ENCODE measurements around the gene GRIK2. TPM values are rescaled to one million over a fixed set of nuclear protein-coding genes. Genes with fewer than 3 reads are reported as not detected.

GRIK2 gene
- total and polyA plus RNA-seq, 2 donors (not counting 3 experiments of a cell fraction or from before 2014, with no cell fraction given): not detected

DNA sequence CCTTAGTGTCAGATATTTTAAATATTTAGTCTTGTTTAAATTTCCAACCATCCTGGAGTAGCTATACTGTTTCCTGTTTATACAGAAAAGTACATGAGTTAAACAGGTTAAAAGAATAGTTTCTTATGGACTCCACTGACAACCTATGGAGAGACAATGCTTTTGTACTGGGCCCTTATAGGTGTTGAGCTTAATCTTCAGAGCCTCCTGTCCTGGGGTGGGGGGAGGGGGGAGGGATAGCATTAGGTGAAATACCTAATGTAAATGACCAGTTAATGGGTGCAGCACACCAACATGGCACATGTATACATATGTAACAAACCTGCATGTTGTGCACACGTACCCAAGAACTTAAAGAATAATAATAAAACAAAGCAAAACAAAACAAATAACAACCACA, 322.9 kb downstream of the GRIK2 start:
- intact Hi-C loops (cut with micrococcal nuclease): no loop called here

More for the DNA sequence above, 322.9 kb downstream of the GRIK2 start:
- Histone ChIP-seq H3K4me2 (ENCODE audit: insufficient read depth, low read length) (no peak overlapping the region), H3K79me2 (ENCODE audit: control insufficient read depth, insufficient read depth, low read length) (no peaks in the 10 kb centered on the region), H3K36me3 (ENCODE audit: control insufficient read depth in 2 of 2, extremely low read depth in 1 of 2, insufficient read depth in 2 of 2, low read length in 2 of 2) (no peaks in the 10 kb centered on the region), H4K20me1 (replicated peaks; ENCODE audit: control insufficient read depth, extremely low read depth, insufficient read depth, low read length) (no peaks in the 10 kb centered on the region), H3K4me1 (ENCODE audit: control insufficient read depth, extremely low read depth, insufficient read depth, low read length) (no peaks in the 10 kb centered on the region), H3K27ac (ENCODE audit: insufficient read depth, low read depth, low read length) (no peak overlapping the region), H3K9me1 (replicated peaks; ENCODE audit: control insufficient read depth, extremely low read depth, insufficient read depth, low read length) (no peaks in the 10 kb centered on the region), H3K4me3 (replicated peaks in 1 of 3; ENCODE audit: insufficient read depth in 1 of 3, low read depth in 1 of 3, low read length in 3 of 3) (no peak overlapping the region), H3K9ac (replicated peaks; ENCODE audit: extremely low read depth, insufficient read depth, low read length) (no peak overlapping the region), H2AFZ (ENCODE audit: low read depth, low read length) (no peak overlapping the region), H3K9me3 (replicated peaks; ENCODE audit: control insufficient read depth, insufficient read depth, low read length) (no peaks in the 10 kb centered on the region), H3K27me3 (ENCODE audit: control insufficient read depth in 2 of 2, insufficient read depth in 2 of 2, low read length in 2 of 2) (no peaks in the 10 kb centered on the region)
- BruUV-seq (replicated peaks): no TSS peak
- FAIRE-seq: no peak
- ChIA-PET POLR2A (no interaction called here), CTCF (interaction anchor here (1.1 kb wide), 1 partner anchor 25 kb away, joined by 4 read pairs; no protein-coding TSS in a partner anchor)
- dilution Hi-C loops (cut with MboI; ENCODE audit: extremely low pct_ligation_motif_present, low sequenced_read_pairs): no loop called here
- TF ChIP-seq POLR2A (IDR thresholded peaks at IDR 0.05; ENCODE audit: low read depth, low read length): no peak
- no peak for TF ChIP-seq EZH2 (IDR thresholded peaks at IDR 0.05; ENCODE audit: borderline replicate concordance, low read depth, low read length, severe bottlenecking)
- TF ChIP-seq MYC (IDR thresholded peaks at IDR 0.05; ENCODE audit: low read depth, low read length): no peak
- TF ChIP-seq, protein P1, sequence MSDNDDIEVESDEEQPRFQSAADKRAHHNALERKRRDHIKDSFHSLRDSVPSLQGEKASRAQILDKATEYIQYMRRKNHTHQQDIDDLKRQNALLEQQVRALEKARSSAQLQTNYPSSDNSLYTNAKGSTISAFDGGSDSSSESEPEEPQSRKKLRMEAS (IDR thresholded peaks at IDR 0.05; ENCODE audit: insufficient read depth, insufficient read length): no peak
- no peak for TF ChIP-seq JUN (IDR thresholded peaks at IDR 0.05; ENCODE audit: borderline replicate concordance, insufficient read depth, insufficient read length, low read depth)
- no peak for TF ChIP-seq POLR2AphosphoS5 (IDR thresholded peaks at IDR 0.05; ENCODE audit: insufficient read depth, low read depth, low read length)
- TF ChIP-seq FOS (IDR thresholded peaks at IDR 0.05; ENCODE audit: borderline replicate concordance, insufficient read depth, low read length): no peak
- TF ChIP-seq, protein P2, sequence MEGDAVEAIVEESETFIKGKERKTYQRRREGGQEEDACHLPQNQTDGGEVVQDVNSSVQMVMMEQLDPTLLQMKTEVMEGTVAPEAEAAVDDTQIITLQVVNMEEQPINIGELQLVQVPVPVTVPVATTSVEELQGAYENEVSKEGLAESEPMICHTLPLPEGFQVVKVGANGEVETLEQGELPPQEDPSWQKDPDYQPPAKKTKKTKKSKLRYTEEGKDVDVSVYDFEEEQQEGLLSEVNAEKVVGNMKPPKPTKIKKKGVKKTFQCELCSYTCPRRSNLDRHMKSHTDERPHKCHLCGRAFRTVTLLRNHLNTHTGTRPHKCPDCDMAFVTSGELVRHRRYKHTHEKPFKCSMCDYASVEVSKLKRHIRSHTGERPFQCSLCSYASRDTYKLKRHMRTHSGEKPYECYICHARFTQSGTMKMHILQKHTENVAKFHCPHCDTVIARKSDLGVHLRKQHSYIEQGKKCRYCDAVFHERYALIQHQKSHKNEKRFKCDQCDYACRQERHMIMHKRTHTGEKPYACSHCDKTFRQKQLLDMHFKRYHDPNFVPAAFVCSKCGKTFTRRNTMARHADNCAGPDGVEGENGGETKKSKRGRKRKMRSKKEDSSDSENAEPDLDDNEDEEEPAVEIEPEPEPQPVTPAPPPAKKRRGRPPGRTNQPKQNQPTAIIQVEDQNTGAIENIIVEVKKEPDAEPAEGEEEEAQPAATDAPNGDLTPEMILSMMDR (IDR thresholded peaks at IDR 0.05; ENCODE audit: extremely low read depth in 1 of 2, insufficient read depth in 1 of 2, low read depth in 1 of 2, low read length in 2 of 2): no peak
- no peak for TF ChIP-seq GATA2 (IDR thresholded peaks at IDR 0.05; ENCODE audit: insufficient read depth, insufficient read length, low read depth, low read length)
- DNase-seq (ENCODE audit: low read depth, low spot score): no peak

Data from endothelial cell of umbilical vein (primary cell).